A673 (cell line): Measurements from ENCODE around the gene PIGL.

ENCODE experiments used
- EZH2 ChIP-seq: fragments of 200-600 bp; sonication (generic); IDR thresholded peaks from 2 replicates; pipeline ENCODE4 v1.6.1; 2017; ENCODE audit warnings: borderline replicate concordance, low read depth, mild to moderate bottlenecking, mixed read lengths, antibody characterized with exemption, low read length; ENCODE audit not compliant: poor library complexity, severe bottlenecking
- TF ChIP-seq, protein P1 (sequence below): fragments of 300-800, 200-600 bp; sonication (generic); conservative IDR thresholded peaks from 2 replicates; pipeline ENCODE4 v1.5.1; 2017; ENCODE audit warnings: low read depth, mild to moderate bottlenecking, antibody characterized with exemption, low read length, moderate library complexity, mixed read lengths

DNA sequence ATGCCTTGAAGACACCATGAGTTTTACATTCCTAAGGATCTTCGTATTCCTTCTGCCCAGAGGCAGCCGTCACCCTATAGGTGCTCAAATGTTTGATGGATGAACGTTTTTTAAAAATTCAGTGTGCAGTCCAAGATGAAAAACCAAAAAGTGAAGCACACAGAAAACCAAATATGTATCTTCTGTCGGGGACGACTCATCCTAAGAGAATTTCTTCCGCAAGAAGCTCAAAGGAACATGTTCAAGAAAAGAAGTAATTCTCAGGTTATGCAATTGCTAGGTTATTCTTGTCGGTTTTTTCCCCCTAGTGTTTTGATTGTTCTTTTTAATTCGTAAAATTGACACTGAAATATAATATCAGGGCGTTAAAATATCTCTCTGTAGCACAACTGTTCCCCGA is 134.8 kb downstream of the PIGL start:
- TF ChIP-seq, protein P1, sequence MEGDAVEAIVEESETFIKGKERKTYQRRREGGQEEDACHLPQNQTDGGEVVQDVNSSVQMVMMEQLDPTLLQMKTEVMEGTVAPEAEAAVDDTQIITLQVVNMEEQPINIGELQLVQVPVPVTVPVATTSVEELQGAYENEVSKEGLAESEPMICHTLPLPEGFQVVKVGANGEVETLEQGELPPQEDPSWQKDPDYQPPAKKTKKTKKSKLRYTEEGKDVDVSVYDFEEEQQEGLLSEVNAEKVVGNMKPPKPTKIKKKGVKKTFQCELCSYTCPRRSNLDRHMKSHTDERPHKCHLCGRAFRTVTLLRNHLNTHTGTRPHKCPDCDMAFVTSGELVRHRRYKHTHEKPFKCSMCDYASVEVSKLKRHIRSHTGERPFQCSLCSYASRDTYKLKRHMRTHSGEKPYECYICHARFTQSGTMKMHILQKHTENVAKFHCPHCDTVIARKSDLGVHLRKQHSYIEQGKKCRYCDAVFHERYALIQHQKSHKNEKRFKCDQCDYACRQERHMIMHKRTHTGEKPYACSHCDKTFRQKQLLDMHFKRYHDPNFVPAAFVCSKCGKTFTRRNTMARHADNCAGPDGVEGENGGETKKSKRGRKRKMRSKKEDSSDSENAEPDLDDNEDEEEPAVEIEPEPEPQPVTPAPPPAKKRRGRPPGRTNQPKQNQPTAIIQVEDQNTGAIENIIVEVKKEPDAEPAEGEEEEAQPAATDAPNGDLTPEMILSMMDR, result no peak
- no peak for TF ChIP-seq EZH2
